ENCODE results near the gene ANKMY1.

The ANKMY1 gene

DNA sequence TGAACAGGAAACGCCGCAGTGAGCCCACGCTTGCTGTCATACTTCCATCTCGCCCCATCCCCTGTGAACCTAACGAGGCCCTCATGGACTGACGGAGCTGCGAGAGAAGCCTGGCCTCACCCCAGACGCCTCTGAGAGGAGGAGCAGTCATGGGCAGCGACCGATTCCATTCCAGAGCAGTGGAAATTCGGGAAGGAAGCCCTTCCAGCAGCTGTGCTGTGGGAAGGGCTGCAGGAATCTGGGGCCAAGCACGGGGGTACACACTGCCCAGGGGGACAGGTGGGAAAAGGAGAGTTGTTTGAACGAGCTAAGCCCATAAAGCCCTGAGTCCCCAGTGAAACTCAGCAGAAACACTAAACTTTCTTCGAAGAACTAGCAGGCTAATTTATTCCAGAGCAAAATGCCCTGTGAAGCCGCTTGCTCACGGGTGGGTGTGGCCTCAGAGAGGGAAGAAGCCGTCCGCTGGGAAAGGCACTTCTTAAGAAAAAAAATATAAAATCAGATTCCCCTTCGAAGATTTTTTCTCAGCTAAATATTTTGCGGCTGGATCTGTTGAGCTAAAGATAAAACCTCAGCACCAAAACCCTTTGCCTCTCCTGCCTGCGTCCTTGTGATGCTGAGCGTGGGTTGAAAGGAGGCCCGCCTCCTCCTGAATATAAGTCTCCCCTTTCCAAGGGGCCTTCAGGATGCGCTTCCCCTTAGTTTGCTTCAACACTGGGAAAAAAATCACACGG is 38.2 kb downstream of the ANKMY1 start:
- DNase-seq: no peak

DNA sequence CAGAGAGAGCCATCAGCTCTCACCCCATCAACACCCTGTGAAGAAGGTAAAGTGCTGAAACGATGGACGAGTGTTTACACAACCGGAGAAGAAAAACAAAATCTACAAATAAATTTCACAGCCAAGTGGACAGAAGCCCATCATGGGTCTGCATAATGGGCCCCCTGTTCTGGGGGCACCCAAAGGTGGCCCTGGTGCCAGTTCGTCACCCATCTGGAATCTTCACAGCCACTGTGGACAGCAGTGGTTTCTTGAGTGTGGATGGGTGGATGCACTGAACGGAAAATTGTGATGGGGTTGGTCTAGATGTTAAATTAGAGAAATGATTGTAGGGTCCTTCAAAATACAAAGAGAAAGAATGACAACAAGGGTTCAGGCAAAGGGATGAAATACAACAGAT is 38.8 kb downstream of the ANKMY1 start:
- no peak for DNase-seq

DNA sequence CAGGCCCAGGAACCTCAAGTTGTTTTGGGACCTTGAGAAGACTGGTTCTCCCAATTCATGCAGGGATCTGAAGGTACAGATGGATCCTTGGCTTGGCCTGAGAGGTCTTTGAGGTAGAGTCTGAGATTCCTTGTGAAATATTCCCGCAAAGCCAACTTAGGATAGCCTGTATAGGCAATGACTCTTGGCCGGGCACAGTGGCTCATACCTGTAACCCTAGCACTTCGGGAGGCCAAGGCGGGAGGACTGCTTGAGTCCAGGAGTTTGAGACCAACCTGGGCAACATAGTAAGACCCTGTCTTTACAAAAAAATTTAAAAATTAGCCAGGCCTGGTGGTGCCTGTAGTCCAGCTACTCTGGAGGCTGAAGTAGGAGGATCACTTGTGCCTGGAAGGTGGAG is 40.4 kb downstream of the ANKMY1 start:
- no peak for DNase-seq

DNA sequence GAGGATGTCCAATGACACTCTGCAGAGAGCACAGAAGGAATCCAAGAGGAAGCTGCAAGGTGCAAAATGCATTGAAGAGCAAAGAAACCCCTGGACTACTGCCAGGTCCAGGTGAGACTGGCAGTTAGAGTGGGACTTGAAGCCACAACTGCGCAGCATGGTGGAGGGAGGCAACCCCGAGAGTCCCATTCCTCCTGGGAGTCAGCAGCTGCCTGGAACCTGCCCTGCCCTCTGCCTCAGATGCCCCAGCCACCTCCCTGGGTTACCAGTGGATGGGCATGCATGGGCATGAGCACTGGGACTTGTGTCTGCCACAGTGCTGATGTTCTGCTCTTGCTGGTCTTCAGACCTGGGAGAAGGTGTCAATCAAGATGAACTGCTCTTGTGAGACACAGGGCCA is 43.2 kb downstream of the ANKMY1 start:
- DNase-seq: no peak

DNA sequence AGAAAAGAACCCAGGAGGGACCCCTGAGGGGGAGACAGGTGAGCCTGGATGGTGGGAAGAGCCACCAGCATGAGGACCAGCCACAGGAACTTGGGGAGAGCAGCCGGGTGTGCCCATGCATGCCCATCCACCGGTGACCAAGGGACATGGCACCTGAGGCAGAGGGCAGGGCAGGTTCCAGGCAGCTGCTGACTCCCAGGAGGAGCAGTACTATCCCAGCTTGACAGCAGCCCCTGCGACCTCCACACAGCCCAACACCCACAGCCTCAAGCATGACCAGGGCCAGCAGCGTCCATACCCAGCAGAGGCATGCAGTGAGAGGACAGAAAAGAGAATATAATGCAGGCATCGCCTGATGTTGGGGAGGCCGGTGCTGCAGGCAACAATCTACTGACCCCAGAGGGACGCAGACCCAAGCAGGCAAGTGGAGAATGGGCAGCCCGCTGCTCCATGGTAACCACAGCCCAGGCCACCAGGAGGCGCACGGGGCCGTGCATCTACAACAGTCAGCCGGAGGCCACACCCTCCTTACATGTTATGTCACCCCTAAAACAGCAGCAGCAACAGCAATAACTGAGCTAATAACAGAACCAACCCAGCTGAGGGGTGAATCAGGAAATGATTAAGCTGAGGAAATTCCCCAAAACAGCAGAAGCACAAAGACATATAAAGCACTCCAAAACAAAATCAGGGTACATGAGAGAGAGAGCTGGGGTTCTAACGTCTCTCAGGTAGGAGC is 44.1 kb downstream of the ANKMY1 start:
- peak; percentile 80 for DNase-seq

DNA sequence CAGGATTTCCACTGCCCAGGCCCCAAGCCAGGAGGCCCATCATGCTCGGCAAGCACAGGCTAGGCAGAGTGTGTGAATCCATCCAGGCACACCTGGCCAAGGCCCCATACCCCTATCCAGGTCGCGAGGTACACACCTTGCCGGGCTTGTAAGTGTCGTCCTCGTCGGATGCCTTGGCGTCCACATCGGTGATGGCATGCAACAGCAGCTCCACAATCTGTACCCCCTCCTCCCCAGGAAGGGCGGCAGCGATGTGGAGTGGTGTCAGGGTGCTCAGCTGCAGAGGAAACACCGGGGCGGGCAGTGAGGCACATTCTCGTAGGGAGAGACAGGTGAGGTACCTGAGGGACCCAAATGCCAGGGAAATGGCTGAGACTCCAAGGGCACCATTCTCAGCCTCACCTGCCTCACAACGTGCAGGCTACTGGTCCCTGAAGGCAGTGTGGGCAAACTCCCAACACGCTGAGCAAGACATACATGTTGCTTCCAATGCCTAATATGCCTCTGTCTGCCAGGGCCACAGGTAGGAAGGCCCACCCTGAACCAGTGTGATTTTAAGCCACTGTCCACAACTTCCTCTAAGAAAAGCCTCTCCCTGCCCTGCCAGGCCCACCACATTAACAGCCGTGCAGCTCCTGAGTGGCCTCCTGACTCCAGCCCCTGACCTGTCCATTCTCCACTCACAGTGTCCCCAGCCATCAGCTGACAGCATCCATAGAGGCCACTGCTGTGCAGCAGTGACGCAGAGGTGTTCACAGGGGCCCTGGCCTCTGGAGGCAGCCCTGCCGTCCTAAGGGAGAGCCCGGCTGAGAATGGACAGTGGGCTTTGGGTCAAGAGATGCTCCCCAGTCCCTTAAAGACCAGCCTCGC is 44.9 kb downstream of the ANKMY1 start:
- DNase-seq: no peak

DNA sequence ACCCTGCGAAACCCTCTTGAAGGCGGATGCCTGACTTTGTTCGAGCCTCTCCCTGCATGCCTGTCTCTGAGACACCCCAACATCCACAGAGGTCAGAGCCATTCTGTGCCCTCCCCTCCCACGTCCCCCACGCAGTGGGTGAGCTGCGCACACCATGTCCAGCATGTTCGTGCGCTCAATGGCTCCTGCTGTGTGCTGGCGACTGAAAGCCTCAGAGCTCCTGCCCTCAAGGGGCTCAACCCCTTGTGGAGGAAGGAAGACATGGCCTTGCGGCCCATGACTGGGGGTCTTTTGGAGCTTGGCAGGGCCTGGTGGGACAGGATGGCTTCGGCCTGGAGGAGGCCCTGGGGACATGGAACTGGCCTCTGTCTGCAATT is 45.7 kb downstream of the ANKMY1 start:
- no peak for DNase-seq

DNA sequence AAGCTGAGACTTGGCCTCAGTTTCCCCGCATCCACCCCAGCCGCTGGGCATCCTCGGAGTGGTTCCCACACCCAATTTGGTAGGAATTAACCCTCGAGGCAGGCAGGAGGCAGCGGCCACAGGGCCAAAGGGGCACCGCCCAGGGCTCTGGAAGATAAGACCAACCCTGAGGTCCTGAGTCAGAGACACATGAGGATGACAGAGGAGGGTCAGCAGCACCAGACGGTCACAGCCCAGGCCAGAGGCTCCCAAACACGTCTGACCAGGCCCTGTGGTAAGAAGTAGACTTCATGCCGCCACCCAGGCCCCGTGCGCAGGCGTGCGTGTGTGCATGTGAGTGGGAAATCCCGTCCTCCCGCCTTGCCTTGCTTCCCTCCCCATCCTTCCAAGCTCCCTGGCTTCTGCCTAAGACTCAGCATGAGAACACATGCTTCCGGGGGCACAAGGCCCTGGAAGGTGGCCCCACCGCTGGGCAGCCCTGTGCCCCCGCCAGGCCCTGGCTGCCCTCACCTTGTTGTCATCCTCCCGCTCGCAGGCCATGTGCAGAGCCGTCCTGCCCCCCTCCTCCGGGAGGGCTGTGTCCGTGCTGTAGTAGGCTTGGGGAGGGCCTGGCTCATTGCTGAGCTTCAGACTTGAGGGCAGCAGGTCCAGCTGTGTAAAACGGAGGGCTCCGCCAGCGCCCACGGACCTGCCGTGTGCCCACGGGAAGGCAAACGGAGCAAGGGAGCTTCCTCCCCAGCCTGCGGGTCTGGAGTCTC is 46.3 kb downstream of the ANKMY1 start:
- DNase-seq: no peak

DNA sequence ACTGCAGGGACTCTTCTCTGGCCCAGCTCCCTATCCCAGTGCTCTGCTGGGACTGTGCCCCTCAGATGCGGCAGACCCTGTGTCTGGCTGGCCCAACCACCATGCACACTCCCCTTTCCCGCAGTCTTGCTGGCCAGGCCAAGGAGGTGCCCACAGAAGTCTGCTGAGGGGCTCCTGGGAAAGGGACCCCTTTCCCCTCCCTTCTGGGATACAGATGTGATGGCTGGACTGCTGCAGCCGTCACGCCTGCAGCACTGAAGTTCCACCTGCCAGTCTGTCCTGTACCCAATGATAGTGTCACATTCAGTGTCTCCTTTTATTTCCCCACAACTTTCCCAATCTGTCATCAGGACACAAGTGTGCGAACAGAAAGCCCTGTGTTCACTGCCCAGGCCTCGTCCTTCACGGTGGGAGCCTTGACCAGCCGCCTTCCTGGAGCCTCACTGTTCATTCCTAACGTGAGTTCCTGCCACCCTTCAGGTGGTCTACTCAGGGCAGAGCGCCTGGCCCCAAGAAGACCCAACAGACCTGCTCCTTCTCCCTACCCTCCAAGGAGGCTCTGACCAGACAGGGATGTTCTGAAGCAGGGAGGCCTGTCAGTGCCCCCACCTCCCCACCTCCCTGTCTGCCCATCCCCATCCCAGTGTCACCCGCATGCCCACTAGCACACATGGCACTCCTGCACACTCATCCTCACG is 47.1 kb downstream of the ANKMY1 start:
- DNase-seq: no peak

DNA sequence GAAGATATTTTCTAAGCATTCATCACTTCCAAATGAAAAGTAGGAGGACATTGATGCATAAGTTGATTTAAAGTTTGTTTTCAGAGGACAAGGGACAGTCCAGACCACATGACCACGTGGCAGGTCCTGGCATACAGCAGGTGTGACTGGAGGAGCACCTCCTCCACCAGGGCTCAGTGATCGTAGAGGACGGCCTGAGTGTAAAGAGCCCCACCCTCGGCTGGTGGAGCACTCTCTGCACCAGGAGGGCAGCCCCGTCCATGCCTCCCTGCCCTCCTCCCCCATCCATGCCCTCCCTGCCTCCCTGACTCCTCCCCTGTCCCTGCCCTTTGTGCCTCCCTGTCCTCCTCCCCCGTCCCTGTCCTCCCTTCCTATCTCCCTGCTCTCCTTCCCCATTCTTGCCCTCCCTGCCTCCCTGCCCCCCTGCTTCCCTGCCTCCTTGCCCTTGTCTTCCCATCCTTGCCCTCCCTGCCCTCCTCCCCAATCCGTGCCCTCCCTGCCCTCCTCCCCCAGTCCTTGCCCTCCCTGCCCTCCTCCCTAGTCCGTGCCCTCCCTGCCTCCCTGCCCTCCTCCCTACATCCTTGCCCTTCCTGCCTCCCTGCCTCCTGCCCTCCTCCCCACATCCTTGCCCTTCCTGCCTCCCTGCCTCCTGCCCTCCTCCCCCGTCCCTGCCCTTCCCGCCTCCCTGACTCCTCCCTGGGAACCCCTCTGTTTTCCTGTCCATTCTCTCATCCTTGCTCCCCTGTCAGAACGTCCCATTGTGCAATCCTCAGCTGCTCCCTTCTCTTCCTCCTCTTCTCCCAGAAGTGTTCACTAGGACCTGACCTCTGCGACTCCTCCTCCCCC is 47.9 kb downstream of the ANKMY1 start:
- no peak for DNase-seq

DNA sequence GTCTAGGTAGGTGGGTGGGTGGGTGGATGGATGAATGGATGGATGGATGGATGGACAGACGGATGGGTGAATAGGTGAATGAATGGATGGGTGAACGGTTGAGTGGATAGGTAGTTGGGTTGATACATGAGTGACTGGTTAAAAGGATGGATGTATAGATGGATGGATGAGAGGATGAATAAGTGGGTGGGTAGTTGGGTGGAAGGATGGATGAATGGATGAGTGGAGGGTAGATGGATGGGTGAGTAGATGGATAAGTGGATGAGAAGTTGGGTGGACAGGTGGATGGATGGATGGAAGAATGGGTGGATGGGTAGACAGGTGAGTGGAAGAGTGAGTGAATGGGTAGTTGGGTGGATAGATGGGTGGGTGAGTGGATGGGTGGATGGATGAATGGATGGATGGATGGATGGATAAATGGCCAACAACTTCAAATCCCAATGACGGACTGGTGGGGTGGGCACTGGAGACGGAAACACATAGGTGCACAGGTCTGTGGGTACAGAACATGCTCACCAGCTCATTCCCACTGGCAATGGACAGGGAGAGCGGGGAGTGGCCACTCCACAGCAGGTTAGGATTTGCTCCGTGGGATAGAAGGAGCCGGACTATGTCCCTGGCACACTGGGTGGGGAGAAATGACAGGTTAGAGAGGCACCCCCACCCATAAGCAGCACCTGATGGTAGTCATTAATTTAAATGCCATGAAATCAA is 48.8 kb downstream of the ANKMY1 start:
- DNase-seq: no peak

DNA sequence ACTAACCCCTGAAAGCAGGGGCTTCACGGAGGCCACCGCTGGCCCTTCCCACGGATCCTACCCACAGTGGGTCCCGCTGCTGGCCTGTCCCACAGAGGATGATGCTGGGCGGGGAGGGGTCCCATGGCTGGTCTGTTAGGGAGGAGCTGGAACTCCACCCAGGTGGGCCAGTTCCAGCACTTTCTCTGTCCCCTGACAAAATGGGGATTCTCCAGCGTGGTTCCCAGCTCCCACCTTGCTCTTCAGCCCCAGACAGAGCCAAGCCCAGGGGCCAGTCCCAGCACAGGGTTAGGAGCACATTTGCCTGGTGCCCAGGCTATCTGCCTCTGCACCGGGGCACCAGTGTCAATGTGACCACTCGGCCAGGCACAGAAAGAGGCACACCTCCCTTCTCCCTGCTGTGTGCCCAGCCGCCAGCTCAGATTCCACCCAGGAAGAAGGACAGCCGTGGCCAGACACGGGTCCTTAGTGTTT is 50.0 kb downstream of the ANKMY1 start:
- no peak for DNase-seq

DNA sequence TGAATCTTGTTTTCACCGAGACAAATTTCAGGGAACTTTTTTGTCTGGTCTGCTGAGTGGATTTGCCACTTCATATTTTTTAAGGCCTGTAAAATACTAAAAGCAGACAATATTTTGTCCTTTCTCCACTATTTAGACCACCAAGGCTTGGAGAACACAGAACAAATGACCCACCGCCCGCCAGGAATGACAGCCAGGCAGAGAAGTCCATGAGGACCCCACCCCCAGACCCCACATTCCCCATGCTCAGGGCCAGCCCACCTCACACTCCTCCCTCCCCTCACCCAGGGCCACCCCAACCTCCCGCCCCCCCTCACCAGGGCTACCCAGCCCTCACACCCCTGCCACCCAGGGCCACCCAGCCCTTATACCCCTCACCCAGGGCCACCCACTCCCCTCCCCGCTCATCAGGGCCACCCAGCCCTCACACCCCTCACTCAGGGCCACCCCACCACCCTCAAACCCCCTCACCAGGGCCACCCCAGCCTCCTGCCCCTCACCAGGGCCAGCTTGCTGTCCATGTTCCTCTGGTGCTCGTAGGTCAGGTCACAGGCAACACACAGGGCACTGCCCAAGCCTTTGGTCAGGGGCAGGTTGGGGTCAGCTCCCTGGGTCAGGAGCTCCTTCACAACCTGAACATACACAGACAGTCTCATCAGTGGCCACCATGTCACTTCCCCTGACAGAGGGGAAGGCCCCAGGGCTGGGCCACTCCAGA is 50.6 kb downstream of the ANKMY1 start:
- DNase-seq: no peak

DNA sequence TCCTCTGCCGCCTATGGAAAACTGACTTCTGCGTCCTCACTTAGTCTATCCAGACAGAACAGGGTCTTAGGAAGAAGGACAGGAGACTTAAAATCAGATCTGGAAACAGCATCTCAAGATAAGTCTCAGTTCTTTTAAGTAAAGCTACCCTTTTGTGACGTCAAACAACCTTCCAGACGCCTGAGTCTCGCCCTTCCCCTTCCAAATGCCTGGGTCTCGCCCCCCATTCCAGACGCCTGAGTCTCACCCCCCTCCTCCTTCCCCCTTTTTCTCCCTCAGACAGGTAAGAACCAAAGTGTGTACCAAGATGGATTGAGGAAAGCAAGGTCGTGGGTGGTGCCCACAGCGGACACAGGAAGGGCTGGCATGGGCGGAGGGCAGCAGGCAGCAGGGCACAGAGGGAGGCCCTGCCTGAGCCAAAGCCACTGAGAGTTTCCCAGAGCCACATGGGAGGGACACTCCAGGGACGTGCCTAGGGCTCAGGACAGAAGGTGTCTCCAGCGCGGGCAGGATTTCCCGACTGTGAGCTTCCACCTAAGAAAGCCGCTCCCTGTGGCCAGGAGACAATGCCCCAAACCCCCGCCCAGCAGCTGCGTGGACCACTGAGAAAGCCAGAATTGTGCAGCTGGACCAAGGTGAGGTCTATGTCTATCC is 51.3 kb downstream of the ANKMY1 start:
- no peak for DNase-seq

DNA sequence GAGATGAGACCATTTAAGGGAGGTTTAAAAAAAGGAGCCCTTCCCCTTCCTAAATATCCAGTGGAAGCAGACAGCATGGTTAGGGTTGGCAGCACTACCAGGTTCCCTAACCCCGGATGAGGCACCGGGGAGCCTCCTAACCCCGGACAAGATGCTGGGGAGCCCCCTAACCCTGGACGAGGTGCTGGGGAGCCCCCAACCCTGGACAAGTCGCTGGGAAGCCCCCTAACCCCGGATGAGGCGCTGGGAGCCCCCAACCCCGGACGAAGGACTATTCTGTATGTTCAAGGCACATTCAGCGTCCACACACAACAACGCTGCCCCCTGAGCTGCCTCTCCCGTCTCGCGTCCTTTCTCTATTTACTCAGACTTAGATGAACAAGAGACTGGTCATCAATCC is 51.9 kb downstream of the ANKMY1 start:
- no peak for DNase-seq

DNA sequence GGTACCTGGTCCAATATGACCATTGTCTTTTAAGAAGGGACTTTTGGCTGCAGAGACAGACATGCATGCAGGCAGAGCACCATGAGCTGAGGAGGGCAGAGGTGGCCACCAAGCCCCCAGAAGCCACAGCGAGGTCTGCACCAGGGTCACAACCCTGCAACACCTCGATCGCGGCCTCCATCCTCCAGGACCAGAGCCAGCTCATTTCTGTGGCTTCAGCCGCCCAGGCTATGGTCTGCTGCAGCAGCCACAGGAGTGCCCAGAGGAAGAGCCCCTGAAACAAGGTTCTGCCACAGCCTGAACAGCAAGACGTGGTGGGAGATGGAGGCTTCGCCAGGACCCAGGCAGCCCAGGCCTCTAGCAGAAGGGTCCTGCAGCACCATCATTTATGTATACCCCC is 53.9 kb downstream of the ANKMY1 start:
- no peak for DNase-seq

DNA sequence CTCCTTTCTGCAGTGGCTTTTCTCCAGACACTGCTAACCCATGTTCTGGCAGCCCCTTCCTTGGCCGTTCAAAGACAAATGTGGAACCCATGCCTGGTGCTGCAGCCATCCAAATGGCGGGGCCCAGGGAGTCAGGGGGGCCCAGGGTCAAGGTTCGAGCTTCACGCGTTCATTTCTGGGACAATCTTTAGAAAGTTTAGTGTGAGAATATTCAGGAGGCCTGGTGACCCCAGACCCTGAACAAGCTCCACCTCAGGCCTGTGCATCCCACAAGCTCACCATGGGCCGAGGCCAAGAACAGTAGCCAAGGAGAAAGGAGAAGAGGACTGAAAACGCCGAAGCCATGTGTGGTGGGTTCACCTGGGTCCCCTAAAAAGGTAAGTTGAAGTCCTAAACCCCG is 54.4 kb downstream of the ANKMY1 start:
- DNase-seq: no peak

DNA sequence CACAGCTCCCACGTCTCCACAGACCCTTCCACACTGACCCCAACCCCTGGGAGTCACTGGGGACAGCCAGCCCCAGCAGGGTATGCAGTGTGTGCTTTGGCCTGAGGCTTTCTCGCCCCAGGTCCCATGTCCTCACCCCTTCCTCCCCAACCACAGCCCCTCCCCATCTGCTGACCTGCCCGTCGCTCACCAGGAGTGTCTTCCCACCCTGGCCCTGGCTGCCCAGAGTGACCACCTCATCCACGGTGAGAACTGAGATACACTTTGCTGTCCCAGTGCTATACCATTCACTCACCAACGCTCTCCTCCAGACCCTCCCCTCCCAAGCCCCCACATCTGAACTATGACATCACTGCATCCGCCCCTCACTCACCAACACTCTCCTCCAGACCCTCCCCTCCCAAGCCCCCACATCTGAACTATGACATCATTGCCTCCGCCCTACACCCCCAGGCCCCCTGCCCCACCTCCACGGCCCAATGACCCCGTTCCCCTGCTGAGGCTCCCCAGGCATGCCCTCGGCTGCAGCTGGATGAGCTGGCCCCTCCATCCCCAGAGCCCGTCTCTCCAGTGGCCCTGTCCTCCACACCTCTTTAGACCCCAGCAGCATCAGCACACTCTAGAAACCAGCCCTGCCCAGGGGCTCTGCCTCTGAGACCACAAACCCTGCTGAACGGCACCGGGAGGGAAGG is 55.2 kb downstream of the ANKMY1 start:
- DNase-seq: no peak

DNA sequence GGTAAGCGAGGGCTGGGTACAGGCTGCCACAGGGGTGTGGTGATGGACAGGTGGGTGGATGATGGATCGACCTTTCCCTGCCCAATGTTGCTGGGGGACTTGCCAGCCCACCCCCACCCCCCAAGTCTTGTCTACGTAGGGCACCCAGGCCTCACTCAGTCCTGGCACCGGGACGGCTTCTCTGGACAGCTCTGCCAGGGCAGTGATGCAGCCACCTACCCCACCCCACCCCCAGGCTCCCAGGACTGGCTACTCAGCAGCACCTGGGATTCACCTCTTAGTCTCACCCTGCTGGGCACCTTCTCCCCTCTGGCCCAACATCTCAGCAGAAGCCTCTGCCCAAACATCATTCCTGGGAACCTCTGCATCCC is 55.7 kb downstream of the ANKMY1 start:
- no peak for DNase-seq

Data from stimulated activated naive CD4-positive, alpha-beta T cell treated with Interleukin-2 at 50 U/mL for 16 hours (primary cell).